Measurements from ENCODE around the gene FBXO33.

DNA sequence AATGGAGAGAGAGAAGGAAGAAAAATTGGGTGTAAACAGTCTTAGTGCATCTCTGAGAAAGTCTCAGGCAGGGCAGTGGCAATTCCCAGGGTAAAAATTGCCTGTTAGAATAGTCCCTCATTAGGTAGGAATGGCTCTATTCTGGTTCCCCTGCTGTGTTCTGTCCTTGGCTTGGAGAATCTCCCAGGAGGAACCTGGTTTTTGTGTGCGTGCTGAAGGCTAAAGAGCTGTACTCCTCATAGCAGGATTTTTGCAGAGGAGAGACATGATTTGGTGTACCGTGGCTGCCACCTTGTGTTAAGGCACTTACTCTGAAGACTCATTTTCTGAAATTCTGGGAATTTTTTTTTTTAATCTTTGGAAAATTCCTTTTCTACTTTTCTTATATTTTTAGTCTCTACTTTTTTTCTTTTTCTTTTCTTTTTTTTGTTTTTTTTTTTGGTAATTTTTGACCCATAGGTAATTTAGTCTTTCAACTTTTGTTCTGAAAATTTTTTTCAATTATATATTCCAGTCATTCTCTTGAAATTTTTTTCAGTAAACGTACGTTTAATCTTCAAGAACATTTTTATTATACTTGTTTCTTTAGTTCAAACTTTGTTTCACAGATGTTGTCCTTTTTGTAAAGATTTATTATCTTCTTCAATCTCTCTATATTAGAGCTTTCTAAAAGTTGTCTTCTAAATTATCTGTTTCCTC lies 63.8 kb downstream of the FBXO33 start:
- TF ChIP-seq CTCF (IDR thresholded peaks at IDR 0.05; ENCODE audit: low read length) (peak; percentile 62), EZH2 (IDR thresholded peaks at IDR 0.05; ENCODE audit: borderline replicate concordance, low read length) (no peak)

Data from OCI-LY1 (cell line).